ENCODE data around the gene IMMP1L.
"Not testable (repeated sequence)": the region's sequence is repeated elsewhere in the genome, so short reads cannot be mapped to it uniquely, and the experiment has no call there.

The IMMP1L gene

GRCh38 chr11:31509429-31510345 is at the start of gene IMMP1L, which contains the start of gene ELP4:
Gene IMMP1L, minus strand, starts transcription at chr11:31509622. Its CDS starts 46,346 bp downstream, at chr11:31463276.
Gene ELP4, plus strand, starts transcription at chr11:31509767. Its CDS starts 18 bp downstream, at chr11:31509785.
- DNase-seq = peak; percentile 95

DNA sequence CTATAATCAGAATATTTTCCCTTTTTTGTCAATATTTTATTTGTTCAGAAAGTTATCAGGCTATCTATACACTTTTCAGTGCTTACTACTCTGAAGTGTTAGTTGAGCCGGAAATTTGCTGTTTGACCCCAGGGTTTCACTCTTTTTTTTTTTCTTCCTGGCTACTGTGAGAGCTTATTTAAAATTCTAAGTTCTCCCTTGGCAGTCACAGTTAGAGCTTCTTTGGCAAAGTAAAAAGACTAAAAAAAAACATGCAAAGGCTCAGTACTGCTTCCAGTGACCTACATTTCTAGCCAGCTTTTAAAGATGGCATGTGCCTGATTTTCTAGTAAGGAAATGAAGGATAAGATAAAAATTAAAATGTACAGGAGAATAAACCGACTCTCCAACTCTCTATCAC is 48.6 kb upstream of the IMMP1L start:
- no peak for DNase-seq

DNA sequence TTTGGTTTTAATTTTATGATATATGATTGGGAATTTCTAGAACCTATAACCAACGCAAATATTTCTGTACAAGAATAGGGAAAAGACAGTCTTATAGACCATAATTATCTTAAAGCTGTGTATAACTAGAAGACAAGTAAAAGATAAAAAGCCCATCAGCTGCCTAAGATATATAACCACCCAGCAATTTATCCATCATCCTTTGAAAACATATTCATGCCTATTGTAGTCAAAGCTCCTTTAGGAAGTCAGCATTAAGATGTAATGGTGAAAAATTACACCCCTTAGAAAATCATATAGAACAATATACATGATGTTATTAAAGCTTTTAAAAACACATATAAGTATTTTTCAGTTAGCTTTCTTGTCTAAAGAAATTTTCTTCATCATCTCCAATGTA is 46.5 kb upstream of the IMMP1L start:
- no peak for DNase-seq

GRCh38 chr11:31542862-31543261 is 33.4 kb upstream of the IMMP1L start:
- DNase-seq = no peak

- DNase-seq = no peak
Observed at GRCh38 chr11:31535479-31535878, 26.1 kb upstream of the IMMP1L start.

DNA sequence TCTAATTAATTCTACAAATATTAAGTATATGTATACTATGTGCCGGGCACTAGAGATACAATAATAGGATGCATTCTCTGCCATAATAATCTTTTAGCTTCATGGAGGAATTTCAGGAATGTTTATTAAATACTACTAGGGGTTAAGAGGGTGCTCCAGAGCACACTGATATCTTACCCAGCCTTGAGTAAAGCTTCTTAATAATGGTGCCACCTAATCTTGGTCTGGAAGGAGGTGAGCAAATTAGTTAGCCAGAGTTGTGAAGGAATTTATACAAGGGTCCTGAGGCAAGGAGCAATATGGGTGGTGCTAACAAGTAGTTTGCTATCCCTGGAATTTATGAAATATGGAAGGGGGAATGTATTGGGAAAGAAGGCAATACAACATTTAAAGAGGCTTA is 21.9 kb upstream of the IMMP1L start:
- DNase-seq = no peak

DNA sequence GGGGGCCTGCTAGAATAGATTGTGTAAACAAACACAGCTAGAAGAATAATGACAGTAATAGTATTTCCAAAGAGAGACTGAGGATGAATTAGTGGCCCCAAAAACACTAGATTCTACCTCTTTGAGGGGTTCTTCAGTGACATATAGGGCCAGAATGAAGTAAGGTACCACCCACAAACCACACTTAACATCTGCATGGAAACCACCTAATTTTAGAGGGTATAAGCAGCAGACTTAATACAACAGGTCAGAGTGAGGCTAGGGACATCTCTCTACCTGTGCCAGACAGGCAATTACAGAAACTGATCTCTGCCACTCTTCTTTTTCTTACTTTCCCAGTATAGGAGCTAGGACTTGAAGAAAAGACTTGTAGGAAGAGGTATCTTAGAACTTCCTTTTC is 20.3 kb upstream of the IMMP1L start:
- no peak for DNase-seq

DNA sequence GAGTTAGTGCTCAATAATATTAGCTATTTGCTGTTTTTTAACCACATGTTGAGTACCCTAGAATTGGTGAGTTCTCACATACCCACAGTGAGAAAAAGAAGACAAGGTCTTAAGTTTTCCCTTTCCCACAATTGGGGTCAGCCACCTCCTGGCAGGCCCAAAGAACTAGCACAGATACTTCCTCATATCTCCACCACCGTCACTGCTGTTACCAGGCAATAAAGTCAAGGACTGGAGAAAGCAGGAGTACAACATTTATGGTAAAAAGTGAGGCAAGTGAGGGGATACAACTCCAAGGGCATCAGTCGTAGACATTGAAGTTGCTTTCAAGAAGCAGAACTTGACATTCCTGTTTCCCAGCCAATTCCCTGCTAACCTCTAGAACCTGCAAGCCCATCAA is 19.8 kb upstream of the IMMP1L start:
- no peak for DNase-seq

- DNase-seq = no peak
Observed at GRCh38 chr11:31521497-31522150, 12.2 kb upstream of the IMMP1L start.

GRCh38 chr11:31512117-31512516 is 2.7 kb upstream of the IMMP1L start:
- no peak for DNase-seq

GRCh38 chr11:31509051-31509428 is 382 bp downstream of the IMMP1L start:
- DNase-seq = no peak

- DNase-seq = no peak
Observed at GRCh38 chr11:31500560-31500959, 8.9 kb downstream of the IMMP1L start.

DNA sequence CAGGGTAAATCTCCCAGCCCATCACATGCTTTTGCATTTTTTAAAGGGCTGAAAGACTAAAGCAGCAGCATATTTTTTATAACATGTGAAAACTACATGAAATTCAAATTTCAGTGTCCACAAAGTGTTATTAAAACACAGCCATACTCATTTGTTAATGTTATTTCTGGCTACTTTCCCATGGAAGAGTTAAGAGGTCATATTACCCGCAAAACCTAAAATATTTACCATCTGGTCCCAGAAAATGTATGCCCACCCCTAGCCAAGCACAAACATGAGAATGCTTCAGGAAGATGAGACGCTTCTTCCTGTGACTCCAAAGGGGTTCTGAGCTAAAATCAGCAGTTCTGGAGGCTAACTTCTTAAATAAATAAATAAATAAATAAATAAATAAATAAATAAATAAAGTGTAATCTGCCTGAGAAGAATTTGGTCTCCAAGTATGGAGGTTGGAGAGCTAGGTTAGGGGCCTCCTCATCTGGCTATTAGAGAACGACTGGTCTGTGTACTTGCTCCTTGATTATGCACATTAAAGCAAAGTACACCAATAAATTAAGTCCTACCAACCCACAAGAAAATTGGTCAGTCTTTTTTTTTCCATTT is 9.7 kb downstream of the IMMP1L start:
- DNase-seq = no peak

DNA sequence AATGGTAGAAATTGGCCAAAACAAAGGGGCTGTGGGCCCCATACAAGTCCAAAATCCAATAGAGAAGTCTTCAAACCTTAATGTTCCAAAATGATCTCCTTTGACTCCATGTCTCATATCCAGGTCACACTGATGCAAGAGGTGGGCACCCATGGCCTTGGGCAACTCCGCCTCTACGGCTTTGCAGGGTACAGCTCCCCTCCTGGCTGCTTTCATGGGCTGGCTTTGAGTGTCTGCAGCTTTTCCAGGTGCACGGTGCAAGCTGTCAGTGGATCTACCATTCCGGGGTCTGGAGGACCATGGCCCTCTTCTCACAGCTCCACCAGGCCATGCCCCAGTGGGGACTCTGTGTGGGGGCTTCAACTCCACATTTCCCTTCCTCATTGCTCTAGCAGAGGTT is 15.7 kb downstream of the IMMP1L start:
- not testable (repeated sequence) for DNase-seq

- DNase-seq = no peak
Observed at GRCh38 chr11:31493235-31493634, 16.2 kb downstream of the IMMP1L start.

GRCh38 chr11:31492320-31492913 is 17.0 kb downstream of the IMMP1L start:
- DNase-seq = no peak

DNA sequence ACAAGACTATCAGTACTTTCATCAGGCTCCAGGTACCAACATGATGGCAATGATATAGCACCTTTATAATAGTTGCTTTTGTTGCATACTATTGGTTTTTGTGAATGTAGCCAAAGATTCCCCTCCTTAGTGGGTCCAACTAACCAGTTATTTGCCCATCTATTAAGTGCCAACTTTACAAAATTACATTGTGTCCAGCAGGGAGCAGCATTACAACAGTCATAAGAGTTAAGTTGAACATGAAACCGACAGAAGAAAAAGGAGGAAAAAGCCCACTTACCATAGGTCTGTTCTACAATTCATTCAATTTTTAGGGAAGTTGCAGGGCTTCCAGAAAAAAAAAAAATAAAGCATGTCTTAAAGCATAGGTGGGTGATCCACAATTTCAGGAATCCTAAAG is 21.6 kb downstream of the IMMP1L start:
- DNase-seq = no peak

DNA sequence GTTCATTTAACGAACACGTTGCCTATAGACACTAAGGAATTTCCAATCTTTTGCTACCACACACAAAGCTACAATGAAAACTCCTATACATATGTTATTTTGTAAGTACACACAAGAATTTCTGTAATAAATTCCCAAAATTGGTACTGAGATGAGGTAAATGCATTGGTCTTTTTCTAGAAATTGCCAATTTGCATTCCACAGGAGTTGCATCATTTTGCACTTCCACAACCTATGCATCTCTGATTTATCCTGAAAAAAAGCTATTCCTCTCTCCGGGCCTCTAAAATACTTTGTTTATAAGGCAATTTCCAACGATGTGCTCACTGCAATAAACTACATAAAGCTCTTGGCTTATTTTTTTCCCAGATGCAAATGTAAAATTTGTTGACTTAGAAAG is 24.9 kb downstream of the IMMP1L start:
- DNase-seq = no peak

DNA sequence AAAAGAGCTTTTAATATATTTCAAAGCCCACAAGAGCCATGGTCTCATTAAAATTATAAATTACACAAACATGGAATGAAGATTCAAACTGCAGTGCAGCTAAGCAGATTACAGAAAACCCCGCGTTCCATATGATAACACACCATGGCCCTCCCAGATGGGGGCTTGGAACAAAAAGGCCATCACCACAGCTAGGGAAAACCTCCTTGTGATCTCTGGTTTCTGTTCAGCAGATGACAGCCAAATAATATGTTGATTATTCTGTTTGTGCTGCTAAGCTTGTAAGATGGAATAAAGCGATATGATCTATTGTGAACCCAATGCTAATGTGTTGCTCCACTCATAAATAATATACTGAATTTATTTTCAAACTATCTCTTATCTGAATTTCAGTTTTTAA is 28.5 kb downstream of the IMMP1L start:
- DNase-seq = no peak

GRCh38 chr11:31479066-31479465 is 30.4 kb downstream of the IMMP1L start:
- no peak for DNase-seq

GRCh38 chr11:31478223-31478590 is 31.2 kb downstream of the IMMP1L start:
- no peak for DNase-seq

DNA sequence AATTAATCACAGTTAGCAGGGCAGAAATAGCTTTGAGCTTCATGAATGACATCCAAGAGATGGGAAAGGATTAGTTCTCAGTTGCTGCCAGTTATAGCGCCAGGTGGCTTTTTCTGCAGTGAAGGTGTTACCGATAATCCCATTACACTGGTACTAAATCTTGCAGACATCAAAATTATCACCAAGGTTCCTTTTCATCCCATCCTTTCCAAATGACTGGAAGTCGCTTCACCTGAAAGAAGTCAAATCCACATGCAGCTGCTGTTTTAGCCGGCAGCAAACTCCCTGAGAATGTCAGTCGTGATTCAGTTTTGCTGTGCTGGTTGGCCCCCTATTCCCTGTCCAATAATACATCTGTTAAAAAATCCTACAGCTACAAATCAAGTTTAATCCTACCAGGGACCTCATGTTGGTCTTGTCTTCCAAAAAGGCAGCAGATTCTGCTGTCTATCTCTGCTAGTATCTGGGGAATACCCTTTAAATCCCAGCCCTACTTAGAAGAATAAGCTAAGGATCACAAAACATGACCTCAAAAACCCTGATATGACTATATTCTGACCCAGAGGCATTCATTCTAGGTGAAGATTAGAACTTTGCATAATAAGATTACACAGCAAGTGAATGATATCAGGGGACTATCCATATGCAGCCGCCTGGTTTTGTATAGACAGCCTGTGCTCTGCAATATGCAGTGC is 31.7 kb downstream of the IMMP1L start:
- DNase-seq = no peak

DNA sequence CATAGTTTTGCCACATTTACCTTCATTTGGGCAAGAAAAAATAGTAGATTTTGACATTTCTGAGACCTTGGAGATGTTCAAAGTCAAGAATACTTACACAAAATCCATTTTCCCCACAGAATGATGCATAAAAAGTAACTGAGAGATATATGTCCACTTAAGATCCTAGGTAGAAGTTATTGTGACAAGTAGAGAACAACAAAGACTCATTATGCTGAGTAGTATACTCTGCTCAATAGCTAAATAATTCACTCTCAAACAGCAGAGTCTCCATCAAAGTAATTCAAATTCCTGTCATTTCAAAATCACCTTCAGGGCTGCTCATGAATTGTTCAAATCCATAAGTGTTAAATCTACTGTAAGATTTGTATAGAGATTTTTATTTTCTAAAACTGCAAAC is 35.3 kb downstream of the IMMP1L start:
- DNase-seq = no peak

All from activated naive CD4-positive, alpha-beta T cell treated with anti-CD3 and anti-CD28 coated beads, Interleukin-2, amount 50 U/mL, for 16 hours (primary cell).